HL-60 (cell line): ENCODE data around the gene UBIAD1.
"Not testable (repeated sequence)": the region's sequence is repeated elsewhere in the genome, so short reads cannot be mapped to it uniquely, and the experiment has no call there.

Experiments
- DNase-seq, 2 experiments: peaks; one replicate each; pipeline ENCODE4 v3.0.0-alpha.2; 2010 to 2020; ENCODE audit warnings: low read depth in 1 of 2, low spot score in 1 of 2
- H3K27ac ChIP-seq: fragments of 250-450 bp; sonication (Bioruptor Pico); replicated peaks from 2 replicates; pipeline ENCODE4 v1.5.1; 2020; ENCODE audit warnings: mild to moderate bottlenecking, moderate library complexity
- H3K27me3 ChIP-seq: fragments of 250-450 bp; sonication (Bioruptor Pico); 2 replicates; pipeline ENCODE4 v1.5.1; 2021; ENCODE audit warnings: mild to moderate bottlenecking, moderate library complexity; ENCODE audit not compliant: insufficient read depth, poor library complexity, severe bottlenecking
- H3K4me3 ChIP-seq: replicated peaks from 2 replicates; pipeline ENCODE4 v1.5.1; 2011; ENCODE audit warnings: mild to moderate bottlenecking, control low read depth, low read length; ENCODE audit not compliant: insufficient read depth
- CTCF ChIP-seq: IDR thresholded peaks from one replicate; pipeline ENCODE4 v1.5.1; 2011; ENCODE audit warnings: low read length, control low read depth, inconsistent platforms; ENCODE audit not compliant: insufficient read depth
- GABPA ChIP-seq: IDR thresholded peaks from 2 replicates; pipeline ENCODE4 v1.6.1; 2012; ENCODE audit warnings: low read depth
- POLR2AphosphoS5 ChIP-seq: IDR thresholded peaks from 2 replicates; pipeline ENCODE4 v1.6.1; 2012; ENCODE audit warnings: low read depth
- REST ChIP-seq: IDR thresholded peaks from 2 replicates; pipeline ENCODE4 v1.6.1; 2012; ENCODE audit warnings: low read depth; ENCODE audit not compliant: insufficient replicate concordance
- SPI1 ChIP-seq: IDR thresholded peaks from 2 replicates; pipeline ENCODE4 v1.6.1; 2012; ENCODE audit warnings: low read depth, mild to moderate bottlenecking, borderline replicate concordance

Gene UBIAD1

GRCh38 chr1:11262171-11263049 lies 10.6 kb upstream of the UBIAD1 start, which contains the start of gene MTOR:
TSS of gene MTOR (minus strand) at chr1:11262551. CDS start at chr1:11259409, 3,142 bp downstream.
- Histone ChIP-seq H3K27me3 (no peaks in the 10 kb centered on the region), H3K4me3 (peak within 1 kb of the TSS; percentile 99), H3K27ac (peak within 1 kb of the TSS; percentile 70)
- DNase-seq, result peak; percentile 99 to 100
- TF ChIP-seq GABPA, result peak; percentile 100
- no peak for TF ChIP-seq CTCF
- TF ChIP-seq SPI1, result peak; percentile 11; the same call in 1 of the 2 replicates
- peak; percentile 54 for TF ChIP-seq REST
- peak; percentile 45; the same call in 1 of the 2 replicates for TF ChIP-seq POLR2AphosphoS5

GRCh38 chr1:11266268-11267074 lies 6.5 kb upstream of the UBIAD1 start:
- Histone ChIP-seq H3K27me3 (no peaks in the 10 kb centered on the region), H3K27ac (no peak overlapping the region), H3K4me3 (no peak overlapping the region)
- DNase-seq, result no peak
- TF ChIP-seq SPI1 (no peak), REST (no peak), GABPA (no peak), POLR2AphosphoS5 (no peak), CTCF (no peak)

- DNase-seq, H3K4me3 ChIP-seq, H3K27me3 ChIP-seq, H3K27ac ChIP-seq: not testable (repeated sequence)
Measured at GRCh38 chr1:11267350-11268337, 5.4 kb upstream of the UBIAD1 start.
